ENCODE results near the gene TRAT1.
"Not testable (repeated sequence)": the region's sequence is repeated elsewhere in the genome, so short reads cannot be mapped to it uniquely, and the experiment has no call there.

Gene TRAT1, protein sequence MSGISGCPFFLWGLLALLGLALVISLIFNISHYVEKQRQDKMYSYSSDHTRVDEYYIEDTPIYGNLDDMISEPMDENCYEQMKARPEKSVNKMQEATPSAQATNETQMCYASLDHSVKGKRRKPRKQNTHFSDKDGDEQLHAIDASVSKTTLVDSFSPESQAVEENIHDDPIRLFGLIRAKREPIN

DNA sequence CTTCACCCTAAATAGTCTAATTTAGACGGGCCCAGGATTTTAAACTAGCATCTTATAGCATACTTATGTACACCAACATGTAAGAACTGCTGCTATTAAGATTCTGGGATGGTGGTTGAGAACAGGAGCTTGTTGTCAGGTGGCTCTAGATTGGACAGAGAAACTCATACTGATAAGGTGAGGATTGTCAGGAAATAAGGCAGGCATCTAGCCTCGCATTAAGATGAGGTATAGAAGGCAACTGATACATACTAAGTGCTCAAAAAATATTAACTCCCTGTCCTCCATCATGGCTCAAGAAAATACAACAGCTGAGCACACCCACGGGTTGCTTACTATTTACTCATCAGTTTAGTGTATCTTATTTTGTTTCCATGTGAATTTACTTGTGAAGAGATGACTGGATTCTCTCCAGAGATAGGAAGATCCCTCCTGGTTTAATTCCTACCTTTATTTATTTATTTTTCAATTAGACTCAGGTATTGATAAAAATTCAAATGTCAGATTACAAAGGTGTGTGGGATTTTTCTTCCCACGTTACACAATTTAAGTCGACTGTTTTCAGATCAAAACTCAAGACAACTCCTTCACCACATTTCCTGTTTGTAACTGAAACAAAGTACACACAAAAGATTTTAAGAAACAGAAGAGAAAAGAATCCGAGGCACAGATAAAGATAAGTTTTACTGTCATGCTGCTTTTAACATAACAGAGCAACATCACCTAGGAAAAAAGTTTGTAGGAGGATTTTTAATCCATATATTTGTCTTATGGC, at the start of gene TRAT1:
TRAT1 (plus strand) TSS at position 664 of the 775 bp plus-strand sequence. CDS start 142 bp downstream, outside the sequence.
- no peak for DNase-seq

- DNase-seq: no peak
Measured at GRCh38 chr3:108775649-108776048, 46.9 kb upstream of the TRAT1 start.

- DNase-seq: no peak
Measured at GRCh38 chr3:108779496-108779895, 43.1 kb upstream of the TRAT1 start.

GRCh38 chr3:108780235-108780634, 42.4 kb upstream of the TRAT1 start:
- no peak for DNase-seq

- DNase-seq: no peak
Measured at GRCh38 chr3:108791473-108791872, 31.1 kb upstream of the TRAT1 start.

GRCh38 chr3:108804437-108804836, 18.1 kb upstream of the TRAT1 start:
- no peak for DNase-seq

DNA sequence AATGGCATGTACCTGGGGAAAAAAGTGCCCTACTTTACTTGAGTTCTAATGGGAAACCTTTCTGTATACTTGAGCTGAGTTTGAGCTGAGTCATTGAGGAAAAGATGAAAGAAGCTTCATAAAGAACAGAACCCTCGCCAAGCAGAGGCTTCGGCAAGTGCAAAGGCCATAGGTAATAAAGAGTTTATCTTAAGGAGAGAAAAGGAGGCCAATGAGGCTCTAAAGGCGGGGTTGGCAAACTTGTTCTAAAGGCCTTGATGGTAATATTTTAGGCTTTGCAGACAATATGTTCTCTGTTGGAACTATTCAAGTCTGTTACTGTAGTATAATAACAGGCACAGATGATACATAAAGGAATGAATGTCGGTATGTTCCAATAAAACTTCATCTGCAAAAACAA, 17.6 kb upstream of the TRAT1 start:
- DNase-seq: no peak

- no peak for DNase-seq
Measured at GRCh38 chr3:108806316-108806715, 16.3 kb upstream of the TRAT1 start.

GRCh38 chr3:108818404-108818803, 4.2 kb upstream of the TRAT1 start:
- no peak for DNase-seq

DNA sequence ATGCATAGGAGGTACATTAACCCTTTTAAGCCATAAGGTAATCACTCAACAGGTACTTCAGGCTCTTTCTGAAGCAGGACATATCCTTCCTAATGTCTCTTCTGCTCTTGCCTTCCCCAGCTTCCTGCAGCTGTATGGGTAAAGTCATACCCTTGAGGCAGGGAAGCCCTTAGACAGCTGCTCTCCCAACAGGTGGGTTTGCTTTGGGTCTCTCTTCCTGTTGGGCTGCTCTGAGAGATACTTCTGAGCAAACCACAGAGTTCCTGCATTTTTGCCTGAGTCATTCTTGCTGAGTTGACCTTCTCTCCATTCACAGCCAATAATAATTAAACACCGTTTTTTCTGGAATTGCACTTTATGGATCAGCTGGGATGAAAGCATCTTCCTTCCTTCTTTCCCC, 2.0 kb upstream of the TRAT1 start:
- no peak for DNase-seq

DNA sequence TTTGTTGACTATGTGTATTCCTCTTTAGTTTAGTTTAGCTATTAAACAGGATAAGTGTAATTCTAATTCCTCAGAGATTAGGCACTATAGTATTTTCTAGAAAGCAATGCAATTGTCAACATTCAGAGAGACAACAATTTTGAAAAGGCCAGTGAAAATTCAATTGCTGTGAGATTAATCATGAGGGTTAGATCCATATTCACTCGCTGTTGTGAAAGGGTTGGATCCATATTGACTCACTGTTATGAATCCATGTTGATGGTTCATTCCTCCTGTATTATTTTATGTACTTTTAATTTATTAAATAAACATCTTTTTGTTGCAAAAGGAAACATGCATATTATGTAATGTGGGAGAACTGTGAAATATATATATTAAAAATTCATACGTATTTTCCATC, 641 bp downstream of the TRAT1 start:
- DNase-seq: no peak

DNA sequence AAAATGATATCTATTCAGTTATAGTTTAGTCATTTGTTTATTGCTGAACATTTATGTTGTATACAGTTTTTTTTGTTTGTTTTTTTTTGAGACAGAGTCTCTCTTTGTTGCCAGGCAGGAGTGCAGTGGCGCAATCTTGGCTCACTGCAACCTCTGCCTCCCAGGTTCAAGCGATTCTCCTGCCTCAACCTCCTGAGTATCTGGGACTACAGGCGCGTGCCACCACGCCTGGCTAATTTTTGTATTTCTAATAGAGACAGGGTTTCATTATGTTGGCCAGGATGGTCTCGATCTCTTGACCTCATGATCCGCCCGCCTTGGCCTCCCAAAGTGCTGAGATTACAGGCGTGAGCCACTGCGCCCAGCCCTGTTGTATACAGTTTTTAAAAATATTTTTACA, 1.2 kb downstream of the TRAT1 start:
- not testable (repeated sequence) for DNase-seq

DNA sequence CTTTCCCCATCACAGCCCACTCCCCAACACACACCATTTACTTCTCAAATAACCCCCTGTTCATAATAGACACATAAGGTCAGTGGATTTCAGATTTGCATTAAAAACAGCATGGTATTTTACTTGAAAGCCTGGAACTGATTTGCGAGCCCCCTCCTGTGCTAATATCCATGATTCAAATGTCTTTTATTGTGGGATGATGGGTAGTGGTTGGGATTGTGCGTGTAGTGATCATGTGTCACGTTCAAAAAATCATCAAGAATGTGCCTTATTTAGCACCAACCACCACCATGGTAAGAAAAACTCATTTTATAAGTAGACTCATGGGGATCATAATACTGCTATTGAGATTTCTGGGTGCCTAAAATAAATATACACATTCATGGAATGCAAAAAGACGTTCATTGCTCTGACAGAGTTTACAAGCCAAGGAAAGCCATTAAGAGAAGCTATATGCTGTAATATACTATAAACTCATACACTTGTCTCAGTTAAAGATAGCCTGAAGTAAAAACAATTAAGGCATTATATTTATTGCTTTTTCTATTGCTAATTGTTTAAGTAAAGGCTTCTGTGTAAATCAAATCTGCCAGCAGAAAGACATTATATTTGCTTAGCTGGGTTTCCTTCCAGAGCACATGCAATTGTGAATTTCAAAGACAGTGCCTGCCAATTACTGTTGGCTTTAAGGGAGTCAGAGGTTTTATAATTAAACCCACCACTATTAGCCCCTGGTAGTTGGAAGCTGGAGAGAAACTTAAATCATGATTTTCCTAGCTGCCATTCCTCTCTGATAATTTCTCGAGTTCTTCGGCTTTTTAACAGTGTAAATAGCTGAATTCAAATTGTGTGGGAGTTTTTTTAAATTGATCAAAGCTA, 4.0 kb downstream of the TRAT1 start:
- DNase-seq: no peak

GRCh38 chr3:108830381-108830780, 7.8 kb downstream of the TRAT1 start:
- DNase-seq: no peak

DNA sequence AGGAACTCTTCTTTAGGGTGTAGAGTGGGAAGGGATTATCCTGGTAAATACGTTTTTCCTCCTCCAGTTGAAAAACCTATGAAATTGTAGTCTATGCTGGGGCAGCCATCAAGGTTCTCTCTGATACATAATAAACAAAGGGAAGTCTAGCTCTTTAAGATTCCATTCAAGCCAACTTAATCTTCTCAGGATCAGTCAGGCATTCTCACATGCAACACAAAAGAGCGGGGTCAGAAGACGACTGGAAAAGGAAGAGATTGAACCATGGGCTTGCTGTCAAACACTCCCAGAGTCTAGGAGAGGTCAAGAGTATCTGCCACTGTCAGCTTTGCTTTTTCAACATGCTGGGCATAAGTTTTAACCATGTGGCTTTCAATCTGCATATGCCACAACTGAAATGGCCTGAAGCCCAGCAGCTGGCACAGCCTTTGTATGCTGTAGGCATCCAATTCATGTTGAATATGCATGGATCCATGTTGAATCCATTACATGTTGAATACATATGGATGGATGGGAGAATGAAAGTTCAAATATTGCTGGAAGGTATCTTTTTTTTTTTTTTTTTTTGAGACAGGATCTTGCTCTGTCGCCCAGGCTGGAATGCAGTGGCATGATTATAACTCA, 8.5 kb downstream of the TRAT1 start:
- no peak for DNase-seq

DNA sequence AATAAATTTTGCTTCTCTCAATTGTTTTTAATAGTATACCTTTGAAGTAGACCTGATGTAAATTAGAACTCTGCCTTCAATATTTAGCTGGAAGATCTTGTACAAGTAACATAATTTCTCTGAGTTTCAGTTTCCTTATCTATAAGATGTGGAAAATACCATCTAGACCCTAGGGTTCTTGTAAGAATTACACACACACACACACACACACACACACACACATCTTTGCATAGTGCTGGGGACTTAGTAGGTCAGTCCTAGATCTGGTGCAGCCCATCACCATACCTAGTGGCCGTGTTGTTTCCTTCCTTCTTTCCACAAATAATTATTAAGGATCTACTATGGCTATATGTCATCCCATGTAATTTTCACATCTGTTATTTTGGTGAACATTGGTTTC, 11.0 kb downstream of the TRAT1 start:
- no peak for DNase-seq

GRCh38 chr3:108834551-108834950, 12.0 kb downstream of the TRAT1 start:
- no peak for DNase-seq

DNA sequence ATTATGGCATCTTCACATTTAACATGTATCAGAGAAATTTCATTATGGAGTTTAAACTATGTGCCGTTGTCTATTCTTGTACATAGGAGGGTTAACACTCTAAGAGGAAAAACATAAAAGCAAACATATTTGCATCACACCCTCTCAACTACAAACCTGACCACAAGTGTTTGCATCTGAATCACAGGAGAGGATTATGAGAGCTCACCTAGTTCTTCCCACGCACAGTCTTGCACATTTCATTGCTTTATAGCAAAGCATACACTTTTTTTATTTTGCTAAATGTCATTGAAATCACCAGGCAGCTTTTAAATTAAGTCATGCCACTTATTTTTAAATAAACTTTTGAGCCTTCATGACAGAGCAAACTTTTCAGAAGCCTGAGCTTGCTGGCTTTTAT, 12.5 kb downstream of the TRAT1 start:
- DNase-seq: no peak

- no peak for DNase-seq
Measured at GRCh38 chr3:108838436-108838835, 15.8 kb downstream of the TRAT1 start.

DNA sequence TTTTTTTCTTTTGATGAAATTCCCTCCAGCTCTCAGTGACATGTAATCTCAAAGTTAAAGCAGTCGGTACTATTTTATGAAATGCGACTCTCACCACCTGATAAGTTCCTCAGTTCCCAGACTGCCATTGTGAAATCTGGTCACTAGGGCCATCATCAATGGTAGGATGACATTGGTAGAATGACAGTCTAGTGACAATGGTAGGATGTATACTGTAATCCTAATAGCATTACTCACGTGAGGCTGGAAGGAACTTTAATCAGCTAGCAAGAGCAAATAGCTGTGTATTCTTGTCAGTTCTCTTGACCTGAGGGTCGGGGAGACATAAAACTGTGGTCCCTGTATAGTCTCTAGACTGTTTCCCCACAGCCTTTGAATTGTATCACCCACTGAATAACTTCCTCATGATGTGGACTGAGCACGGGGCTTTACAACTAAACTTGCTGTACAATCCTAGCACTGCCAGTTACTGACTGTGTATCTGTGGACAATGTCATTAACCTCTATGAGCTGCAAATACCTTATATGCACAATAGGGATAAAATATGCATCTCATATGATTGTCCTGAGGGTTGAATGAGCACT, 23.2 kb downstream of the TRAT1 start:
- no peak for DNase-seq

- DNase-seq: no peak
Measured at GRCh38 chr3:108847187-108847586, 24.6 kb downstream of the TRAT1 start.

DNA sequence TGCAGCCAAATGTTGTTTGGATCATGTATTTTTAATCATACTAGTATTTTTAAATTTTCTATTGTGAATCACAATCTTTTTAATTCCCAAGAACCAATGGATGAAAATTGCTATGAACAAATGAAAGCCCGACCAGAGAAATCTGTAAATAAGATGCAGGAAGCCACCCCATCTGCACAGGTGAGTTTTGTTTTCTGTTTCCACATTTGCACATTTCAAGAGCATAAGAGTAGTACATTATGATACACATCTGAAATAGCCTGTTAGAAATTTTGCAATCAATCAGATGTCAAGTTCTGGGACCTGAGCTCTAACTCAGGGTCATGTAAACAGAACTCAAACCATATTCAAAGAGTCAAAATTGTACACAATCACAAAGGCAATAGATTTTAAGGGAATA, 26.5 kb downstream of the TRAT1 start:
- DNase-seq: no peak

- no peak for DNase-seq
Measured at GRCh38 chr3:108861401-108861800, 38.8 kb downstream of the TRAT1 start.

Data from NCI-H1694 (cell line).